Activated CD8-positive, alpha-beta memory T cell treated with anti-CD3 and anti-CD28 coated beads for 48 hours (primary cell): ENCODE results near the gene CEP97.
"Not testable (repeated sequence)": the region's sequence is repeated elsewhere in the genome, so short reads cannot be mapped to it uniquely, and the experiment has no call there.

Source experiments
- DNase-seq, 3 experiments: peaks; one replicate each; pipeline ENCODE4 v3.0.0-alpha.2; 2020; ENCODE audit warnings: low read depth in 2 of 3, low spot score in 2 of 3

The CEP97 gene

DNA sequence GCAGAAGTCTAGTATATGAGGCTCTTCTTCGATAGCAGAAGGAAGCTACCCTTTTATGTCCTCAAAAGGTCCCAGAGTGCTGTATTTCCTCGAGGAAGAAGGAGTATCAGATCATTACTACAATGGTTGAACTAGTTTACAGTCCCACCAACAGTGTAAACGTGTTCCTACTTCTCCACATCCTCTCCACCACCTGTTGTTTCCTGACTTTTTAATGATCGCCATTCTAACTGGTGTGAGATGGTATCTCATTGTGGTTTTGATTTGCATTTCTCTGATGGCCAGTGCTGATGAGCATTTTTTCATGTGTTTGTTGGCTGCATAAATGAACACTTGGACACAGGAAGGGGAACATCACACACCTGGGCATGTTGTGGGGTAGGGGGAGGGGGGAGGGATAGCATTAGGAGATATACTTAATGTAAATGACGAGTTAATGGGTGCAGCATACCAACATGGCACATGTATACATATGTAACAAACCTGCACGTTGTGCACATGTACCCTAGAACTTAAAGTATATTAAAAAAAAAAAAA, 53.4 kb downstream of the CEP97 start:
- not testable (repeated sequence) for DNase-seq

DNA sequence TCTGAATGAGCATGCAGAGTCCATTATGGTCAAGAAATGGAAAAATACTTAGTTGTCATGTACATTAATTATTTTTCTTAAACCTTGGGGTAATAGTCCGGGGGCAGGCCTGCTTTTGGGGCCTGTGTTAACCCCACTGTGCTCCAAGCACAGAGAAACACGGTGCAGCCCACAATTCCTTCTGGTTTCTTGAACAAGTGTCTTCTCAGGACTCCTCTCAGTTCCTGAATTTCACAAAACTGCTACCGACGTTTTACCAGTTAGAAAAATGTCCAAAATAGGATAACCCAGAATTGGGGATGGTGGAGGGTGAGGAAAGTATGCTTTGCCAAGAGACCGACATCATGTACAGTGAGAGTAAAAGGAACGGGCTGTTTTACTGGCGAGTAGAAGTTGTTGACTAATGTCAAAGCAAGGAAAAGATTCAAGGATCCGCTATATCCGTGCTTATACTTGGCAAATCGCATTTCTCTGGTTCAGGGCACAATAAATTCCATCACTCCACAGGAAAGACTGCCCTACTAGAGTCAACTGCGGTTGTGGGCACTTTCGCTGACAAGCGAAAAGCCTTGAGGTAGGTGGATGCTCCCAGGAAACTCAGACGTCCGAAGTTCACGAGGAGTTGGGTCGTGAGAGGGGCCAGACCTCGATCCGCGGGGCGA, 54.1 kb downstream of the CEP97 start:
- no peak for DNase-seq

DNA sequence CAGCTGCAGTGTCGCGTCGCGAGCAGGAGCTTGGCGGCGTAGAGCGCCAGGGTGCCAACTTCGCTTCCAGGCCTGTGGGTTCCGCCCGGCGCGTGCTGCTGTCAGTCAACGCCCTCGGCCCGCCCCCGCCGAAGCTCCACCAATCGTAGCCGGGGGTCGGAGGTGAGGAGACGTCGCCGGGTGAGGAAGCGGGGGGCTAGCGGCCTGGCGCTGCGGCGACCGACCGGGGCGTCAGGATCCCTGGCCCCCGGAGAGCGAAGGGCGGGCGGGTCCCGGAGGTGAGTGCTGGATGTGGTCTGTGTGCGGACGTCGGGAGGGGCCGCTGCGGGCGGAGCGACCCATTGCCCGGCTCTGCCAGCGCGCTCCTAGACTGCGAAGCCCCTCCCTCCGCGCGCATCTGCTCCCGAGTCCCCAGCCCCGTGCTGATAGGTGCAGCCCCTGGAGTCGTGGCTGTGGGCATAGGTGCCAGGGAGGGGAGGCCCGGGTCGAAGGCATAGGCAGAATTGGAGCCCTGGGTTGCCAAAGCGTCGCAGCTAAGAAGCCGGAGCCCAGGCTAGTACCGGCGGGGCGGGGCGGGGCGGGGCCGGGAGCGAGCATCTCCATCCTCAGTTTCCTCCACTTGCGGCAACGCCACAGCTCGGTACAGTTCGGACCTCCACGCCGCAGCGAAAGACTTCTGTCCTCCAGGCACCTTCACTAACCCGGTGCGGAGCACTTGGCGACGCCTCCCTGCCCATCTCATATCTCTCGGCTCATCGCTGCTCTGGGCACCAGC, 54.8 kb downstream of the CEP97 start, which contains the start of gene NXPE3:
NXPE3 (plus strand) TSS at position 165 of the 775 bp plus-strand sequence. CDS start 6,386 bp downstream, outside the sequence.
- DNase-seq = peak; percentile 85 to 91 (median 86)

DNA sequence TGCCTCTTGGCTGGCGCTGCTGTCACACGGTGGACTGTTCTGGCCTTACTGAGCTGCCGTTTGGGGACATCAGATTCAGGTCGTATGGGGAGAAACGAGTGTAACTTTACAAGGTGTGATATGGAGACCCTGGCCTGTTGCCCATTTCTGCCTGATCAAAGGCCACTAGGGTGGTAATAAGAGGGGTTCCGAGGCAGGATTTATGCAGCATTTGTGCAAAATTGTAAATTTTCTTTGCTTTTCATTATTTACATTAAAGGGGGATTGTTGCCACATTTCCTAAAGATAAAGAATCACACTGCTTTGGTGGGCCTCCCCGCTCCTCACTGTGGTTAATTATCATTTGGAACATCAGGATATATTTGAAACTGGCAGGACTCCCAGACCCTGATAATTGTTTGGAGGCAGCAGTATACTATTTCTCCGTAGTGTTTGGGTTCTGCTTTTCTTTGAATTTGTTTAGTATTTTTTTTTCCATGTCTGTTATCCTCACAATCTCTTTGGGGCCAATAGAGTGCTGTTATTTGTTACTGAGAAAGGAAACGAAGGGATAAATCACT, 55.5 kb downstream of the CEP97 start:
- DNase-seq = no peak

DNA sequence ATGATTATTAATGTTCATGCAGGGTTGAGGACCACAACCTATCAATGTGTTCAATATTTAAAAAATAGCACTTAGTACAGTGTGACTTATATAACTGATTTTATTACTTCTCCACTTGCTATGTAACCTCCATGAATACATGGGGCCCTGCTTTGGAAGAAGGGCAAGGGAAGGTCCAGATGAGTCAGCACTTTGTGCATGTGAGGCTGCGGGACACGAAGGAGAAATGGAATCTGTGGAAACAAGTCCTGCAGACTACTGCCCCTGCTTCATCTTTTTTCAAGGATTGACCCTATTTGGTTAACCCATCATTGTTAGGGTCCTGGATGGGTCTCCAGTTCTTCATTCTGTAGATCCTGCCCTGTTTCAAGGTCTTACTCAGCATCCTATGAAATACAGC, 56.2 kb downstream of the CEP97 start:
- DNase-seq = no peak

DNA sequence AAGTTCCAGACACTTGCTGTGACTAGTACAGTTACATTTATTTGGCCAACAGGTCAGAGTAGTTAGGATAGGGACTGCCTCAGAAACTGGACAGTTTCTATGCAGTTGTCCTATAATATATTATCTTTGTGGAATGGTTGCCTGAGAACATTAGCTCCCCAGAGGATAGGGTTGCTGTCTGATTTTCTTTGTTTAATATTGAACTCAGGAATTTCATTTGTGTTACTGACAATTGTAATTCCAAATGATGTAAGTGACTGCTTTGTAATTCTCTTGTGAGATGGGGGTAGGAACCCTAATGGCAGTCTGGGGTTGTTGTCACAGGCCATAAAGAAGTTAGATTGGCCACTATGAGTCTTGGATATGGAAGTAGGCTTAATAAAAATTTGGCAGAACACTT, 56.8 kb downstream of the CEP97 start:
- no peak for DNase-seq

DNA sequence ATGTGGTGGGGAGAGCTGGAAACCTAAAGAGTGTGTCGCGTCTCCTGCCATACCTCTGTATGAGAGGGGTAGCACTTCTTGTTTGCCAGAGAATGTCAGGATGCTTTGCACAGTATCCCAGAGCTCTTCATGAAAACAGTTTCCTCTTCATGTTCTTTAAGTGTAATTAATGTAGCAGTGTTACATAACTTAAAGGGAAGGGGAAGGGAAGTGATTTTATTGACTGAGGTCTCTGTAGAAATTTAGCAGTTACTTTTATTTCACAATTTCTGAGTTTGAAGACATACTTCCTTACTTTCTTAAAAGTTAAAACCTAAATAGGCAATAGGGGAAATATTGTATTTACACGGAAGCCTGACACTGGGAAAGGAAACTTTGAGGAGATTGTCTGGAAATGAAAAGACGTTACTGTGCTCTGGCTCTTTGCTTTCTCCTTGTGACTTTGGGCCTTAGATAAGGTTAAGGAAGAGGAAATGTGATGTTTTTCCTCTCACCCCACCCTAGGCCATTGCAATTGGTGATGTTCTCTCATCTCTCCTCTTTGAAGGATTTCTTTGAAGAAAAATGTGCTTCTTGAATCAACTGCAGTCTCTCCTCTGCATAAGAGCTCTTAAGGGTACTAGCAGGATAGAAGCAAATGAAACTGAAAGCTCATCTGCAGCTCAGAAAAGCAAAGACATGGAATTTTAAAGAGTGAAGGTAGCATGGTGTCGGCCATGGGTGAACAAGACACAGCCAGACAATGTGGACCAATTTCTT, 60.6 kb downstream of the CEP97 start:
- DNase-seq = no peak

DNA sequence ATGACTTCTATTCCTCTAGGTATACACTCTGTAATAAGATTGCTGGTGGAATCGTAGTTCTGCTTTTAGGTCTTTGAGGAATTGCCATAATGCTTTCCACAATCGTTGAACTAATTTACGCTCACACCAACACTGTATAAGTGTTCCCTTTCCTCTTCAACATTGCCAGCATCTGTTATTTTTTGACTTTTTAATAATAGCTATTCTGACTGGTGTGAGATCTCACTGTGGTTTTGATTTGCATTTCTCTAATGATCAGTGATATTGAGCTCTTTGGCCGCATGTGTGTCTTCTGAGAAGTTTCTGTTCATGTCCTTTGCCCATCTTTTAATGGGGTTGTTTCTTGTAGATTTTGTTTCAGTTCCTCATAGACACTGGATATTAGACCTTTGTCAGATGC, 67.4 kb downstream of the CEP97 start:
- no peak for DNase-seq

DNA sequence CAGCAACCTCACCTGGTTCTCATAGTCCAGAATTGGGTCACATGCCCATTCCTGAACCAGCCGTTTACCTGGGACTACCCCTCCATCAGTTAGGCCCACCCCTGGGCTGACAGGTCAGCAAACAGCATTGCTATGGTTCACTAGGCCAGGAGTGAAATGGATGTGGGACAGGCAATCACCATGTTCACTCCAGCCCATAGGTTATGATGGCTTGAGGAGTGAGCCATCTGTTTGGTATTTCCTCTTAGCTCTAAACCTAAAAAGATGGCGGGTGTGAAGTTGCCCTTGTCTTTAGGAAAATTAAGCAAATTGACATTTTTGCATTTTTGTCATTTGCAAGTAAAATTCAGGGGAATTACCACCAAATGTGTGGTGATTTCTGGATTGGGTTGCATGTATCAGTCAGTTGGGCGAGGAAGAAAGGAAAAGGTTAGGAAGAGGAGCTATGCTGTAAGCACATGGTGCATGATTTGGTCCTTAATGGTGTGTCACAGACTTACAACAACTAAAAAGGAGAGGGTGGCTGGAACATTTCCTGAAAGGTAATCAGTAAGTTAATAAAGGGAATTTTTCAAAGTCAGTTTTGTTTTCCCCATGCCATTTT, 71.8 kb downstream of the CEP97 start:
- no peak for DNase-seq

DNA sequence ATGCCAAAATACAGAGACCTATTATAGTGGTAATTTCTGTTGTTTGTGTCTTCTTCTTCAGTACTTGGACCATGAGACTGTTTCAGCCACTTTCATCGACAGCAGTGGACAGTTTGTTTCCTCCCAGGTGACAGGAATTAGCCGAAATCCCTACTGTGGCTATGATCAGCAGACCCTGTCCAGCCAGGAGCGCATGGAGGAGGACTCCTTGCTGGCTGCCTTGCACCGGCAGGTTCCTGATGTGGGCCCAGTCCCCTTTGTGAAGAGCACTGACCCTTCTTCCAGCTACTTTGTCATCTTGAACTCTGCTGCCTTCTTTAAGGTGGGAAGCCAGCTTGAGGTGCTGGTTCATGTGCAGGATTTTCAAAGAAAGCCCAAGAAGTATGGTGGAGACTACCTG, 76.8 kb downstream of the CEP97 start:
- DNase-seq = no peak

DNA sequence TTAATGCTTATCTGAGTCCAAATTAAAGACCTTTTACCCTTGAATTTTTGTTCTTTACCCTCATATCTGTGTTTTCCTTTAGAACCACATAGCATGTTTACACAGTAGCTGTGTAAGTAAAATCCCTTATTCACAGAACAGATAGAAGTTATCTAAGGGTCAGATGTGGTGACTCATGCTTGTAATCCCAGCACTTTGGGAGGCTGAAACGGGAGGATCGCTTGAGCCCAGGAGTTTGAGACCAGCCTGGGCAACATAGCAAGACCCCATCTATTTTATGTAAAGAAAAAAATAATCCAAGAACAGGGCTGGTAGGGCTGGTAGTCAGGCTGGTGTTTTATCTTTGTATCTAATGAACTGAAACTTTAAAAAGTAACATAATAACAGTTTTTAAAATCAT, 77.8 kb downstream of the CEP97 start:
- no peak for DNase-seq

DNA sequence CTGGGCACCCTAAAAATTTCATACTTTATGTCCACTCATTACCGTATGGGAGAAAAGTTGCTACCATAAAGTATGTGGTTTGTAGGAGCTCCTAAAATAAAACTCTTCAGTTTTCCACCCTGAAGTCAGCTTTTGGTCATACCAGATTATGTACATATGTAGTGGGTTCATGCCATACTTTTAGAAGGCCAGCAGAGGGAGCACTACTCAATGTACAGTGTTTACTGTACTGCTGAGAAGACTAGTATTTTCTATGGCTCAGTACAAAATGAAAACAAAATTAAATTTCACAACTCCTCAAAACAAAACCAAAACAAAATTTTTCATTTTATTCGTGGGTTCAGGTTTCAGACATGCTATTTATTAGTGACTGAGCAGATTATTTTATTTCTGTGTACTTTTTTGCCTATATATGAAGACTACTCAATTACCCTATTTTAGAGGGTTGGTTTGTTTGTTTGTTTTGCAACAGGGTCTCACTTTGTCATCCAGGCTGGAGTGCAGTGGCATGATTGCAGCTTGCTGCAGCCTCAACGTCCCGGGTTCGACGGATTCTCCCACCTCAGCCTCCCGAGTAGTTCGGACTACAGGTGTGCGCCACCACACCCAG, 78.9 kb downstream of the CEP97 start:
- no peak for DNase-seq

DNA sequence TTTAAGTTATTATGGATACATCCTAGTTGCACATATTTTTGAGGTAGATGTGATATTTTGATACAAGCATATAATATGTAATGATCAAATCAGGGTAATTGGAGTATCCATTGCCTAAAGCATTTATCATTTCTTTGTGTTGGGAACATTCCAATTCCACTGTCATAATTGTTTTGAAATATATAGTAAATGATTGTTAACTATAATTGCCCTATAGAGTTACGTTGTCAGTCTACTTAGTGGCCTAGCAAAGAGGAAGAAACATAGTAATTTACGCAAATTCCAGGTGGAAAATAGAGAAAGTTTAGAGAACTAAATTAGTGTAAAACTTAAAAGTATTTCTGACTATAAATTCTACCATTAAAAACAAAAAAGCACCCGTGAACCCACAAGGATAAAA, 79.5 kb downstream of the CEP97 start:
- DNase-seq = no peak

DNA sequence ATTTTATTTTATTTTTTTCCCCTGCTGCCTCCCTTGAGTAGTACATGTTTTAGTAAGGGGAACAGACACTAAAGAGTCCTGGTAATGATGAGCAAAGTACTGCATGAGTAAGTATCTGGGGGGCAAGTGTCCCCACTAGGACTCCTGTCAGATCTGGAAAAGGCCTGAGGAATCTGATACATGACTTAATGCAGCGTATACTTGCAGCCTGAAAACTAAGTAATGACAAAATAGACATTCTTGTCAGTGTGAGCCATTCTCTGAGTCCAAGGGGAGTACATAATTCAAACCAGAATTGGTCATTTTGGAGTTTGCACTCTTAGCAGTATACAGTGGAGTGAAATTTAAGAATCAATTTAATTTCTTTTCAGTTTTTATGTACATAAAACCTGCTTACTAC, 82.1 kb downstream of the CEP97 start:
- no peak for DNase-seq

DNA sequence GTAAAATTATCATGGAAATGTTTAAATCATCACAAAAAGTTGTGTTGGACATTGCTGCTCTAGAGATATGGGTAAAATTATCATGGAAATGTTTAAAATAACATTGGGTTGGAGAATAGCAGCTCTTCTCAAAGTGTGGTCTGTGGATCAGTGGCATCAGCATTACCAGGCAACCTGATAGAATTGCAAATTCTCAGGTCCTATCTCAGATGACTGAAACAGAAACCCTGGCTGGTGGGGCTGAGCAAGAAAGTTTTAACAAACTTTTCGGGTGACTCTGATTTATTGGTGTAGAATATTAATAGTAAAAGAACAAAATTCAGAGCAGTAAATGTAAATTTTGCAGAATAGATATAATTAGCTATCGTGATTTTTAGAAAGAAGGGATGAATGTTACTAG, 83.5 kb downstream of the CEP97 start:
- DNase-seq = no peak

DNA sequence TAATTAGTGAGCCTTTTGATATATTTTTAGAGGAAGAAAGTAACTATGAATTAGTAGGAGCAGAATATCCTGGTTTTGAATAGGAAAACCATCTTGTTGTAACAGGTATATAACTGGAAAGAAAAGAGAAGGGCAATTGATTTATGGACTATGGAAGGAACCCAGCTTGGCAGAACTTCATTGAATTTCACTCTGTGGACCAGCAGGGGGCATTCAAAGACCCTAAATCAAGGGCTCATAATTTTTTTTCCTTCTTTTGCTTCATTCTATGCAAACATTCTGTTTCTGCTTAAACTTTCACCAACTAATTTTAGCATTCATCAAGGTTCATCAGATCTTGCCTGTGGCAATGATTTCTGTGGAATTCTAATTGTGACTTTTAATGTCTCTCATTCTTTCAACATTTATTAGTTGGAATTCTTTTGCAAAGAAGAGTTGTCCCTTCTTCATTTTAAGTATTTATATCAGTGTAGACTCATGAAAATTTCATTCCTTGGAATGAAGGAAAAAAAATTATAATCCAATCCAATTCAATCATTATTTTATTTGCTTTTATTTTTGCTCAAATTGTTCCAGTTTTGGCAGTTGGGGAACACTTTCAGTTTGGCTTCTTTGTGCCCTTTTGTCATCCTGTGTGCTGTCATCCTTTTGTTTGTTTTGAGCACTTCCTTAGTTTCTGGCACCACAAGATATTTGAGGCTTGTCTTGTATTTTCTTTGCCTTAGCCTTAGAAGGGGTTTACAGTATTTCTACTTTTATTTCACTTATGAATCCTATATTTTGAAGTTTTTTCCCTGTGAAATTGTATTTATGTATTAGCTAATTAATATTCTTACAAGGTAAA, 85.0 kb downstream of the CEP97 start:
- no peak for DNase-seq

DNA sequence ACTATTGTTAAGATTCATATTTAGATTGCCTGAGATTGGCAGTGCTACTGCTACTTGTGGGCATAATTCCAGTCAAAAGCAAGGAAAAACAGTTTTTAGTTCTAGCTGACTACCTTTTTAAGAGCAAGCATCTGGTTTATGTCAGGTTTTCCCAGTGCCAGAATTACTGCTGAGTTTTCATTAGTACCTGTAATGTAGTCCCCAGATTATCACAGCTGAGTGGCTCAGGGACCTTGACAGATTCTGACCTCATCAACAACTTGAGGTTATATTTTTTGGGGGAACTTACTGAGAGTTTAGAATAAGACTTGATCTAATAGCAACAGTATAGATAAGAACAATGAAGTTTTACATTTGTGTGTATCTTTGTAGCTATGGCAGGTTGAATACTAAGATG, 85.6 kb downstream of the CEP97 start:
- no peak for DNase-seq

DNA sequence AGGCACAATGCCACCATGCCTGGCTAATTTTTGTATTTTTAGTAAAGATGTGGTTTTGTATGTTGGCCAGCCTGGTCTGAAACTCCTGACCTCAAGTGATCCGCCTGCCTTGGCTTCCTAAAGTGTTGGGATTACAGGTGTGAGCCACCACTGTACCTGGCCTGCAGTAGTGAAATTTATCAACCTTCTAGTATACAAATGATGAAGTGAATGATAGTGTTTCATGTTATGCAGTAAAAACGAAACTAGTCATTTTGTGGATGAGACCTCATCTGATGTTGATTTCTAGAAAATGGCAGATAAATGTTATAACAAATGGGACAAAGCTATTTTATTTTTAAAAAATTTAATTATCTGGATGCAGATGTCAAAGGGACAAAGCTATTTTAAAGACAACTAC, 87.5 kb downstream of the CEP97 start:
- no peak for DNase-seq

DNA sequence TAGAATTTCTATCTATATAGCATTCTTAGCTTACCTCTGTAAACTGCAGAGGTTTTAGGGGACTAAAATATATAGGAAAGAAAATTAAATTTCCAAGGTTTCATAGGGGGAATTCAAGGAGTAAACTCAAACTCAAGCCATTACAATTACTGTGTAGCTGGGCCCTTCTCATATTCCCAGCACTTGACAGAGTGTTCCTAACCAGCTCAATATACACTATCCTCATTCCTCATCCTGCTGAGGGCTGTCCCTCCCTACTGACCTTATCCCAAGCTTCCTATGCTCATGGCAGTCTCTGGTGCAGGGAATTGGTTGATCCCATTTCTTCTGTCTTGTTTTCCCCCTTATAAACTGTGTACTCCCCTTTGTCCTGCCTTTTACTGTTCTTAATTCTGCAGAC, 88.5 kb downstream of the CEP97 start:
- no peak for DNase-seq
